CD4-positive, alpha-beta T cell treated with Interleukin-1 beta for 1 hour (primary cell): ENCODE data around the gene BCKDHA.

ENCODE experiments used
- DNase-seq, 2 donors: peaks; one replicate each; pipeline ENCODE4 v3.0.0-alpha.2; 2020 to 2022

Gene BCKDHA

DNA sequence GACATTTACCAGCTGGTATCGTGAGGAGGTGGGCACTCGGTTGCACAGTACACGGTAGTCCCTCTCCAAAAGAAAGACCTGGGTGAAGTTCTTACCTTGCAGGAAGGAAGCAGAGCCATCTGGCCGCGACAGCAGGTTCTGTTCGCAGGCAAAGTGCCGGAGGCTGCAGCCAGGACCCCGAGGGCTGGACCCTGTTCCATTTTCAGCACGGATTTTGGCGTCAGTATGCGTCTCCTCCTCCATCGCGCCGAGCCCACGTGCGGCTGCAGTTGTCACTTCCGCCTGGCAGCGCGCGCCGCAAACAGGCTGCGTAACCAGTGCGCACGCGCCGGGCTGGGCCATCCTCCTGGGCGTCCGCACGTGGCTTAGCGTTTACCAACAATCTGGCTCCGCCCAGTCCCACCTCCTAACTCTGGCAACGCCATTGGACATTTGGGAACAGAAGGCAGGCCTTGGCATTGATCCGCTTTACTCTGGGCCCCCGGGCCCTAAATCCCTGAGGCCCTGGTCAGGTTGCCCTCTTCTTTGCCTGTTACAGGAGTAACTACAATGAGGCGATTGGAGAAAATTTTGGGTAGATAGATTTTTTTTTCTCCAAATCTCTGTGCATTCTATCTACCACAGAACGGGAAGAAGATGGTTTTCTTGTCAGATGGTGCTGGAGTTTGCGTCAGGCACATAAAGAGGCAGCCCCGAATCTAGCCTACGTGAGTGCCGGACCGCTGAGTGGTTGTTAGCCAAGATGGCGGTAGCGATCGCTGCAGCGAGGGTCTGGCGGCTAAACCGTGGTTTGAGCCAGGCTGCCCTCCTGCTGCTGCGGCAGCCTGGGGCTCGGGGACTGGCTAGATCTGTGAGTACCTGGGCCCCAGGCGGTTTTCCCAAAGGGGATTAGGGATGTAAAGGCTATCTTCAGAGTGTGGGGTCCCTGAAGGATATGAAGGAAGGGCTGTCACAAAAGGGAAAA is at the start of gene BCKDHA, which contains the start of gene EXOSC5:
BCKDHA (plus strand) TSS at position 733 of the 964 bp plus-strand sequence; CDS start at position 743, 10 bp downstream.
EXOSC5 (minus strand) TSS at position 274 of the 964 bp plus-strand sequence; CDS start at position 243, 31 bp downstream.
- DNase-seq, result peak; percentile 100

DNA sequence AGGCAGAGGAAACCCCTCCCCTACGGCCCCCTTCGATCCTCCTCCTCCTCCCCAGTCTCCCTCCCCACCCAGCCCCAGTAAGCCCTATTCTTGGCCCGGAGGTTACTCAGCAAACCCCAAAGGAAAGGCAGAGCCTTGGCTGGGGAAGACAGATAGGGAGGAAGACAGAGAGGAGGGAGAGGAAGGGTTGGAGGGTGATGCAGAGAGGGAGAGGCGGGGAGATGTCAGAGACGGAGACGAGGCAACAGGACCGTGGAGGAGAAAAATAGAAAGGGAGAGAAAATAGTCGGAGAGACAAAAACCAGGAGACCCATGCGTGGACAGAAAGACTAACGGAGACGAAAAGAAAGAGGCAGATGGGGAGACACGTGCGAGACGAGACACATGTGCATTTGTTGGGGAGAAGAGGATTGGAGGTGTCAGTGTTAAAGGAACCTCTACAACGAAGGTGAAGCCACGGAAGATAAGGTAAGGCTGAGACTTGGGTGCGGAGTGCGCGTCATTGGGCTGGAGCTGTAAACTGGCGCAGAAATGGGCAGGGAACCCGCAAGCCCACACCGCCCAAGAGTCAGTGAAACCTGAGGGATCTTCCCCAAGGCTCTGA is 46.8 kb upstream of the BCKDHA start:
- DNase-seq, result no peak

GRCh38 chr19:41351339-41352245 is 46.0 kb upstream of the BCKDHA start:
- DNase-seq, result peak; percentile 88 to 89

- no peak for DNase-seq
Observed at GRCh38 chr19:41352279-41352608, 45.4 kb upstream of the BCKDHA start.

- DNase-seq, result peak; percentile 80 to 81
Observed at GRCh38 chr19:41352609-41353465, 44.8 kb upstream of the BCKDHA start.

GRCh38 chr19:41353466-41354342 is 43.9 kb upstream of the BCKDHA start, which contains the start of gene TGFB1:
Gene TGFB1 (minus strand): TSS chr19:41353922. CDS start chr19:41353044, 878 bp downstream.
- DNase-seq, result peak; percentile 95 to 96

GRCh38 chr19:41354343-41354953 is 43.2 kb upstream of the BCKDHA start:
- DNase-seq, result no peak

GRCh38 chr19:41355035-41355434 is 42.6 kb upstream of the BCKDHA start:
- DNase-seq, result no peak

DNA sequence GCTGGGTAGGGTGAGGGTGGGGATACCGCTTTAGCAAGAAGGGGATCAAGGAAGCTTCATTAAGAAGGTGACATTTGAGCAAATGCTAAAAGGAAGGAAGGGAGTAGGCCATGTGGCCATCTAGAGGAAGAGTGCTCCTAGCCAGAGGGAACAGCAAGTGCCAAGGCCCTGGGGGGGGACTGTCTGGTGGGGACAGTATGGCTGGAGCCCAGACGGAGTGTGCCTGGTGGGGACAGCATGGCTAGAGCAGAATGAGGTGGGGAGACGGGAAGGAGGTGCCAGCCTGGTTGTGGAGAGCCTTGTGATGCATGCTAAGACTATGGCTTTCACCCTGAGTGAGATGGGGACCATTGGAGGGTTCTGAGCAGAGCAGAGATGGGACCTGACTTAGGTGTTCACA is 41.8 kb upstream of the BCKDHA start:
- no peak for DNase-seq

DNA sequence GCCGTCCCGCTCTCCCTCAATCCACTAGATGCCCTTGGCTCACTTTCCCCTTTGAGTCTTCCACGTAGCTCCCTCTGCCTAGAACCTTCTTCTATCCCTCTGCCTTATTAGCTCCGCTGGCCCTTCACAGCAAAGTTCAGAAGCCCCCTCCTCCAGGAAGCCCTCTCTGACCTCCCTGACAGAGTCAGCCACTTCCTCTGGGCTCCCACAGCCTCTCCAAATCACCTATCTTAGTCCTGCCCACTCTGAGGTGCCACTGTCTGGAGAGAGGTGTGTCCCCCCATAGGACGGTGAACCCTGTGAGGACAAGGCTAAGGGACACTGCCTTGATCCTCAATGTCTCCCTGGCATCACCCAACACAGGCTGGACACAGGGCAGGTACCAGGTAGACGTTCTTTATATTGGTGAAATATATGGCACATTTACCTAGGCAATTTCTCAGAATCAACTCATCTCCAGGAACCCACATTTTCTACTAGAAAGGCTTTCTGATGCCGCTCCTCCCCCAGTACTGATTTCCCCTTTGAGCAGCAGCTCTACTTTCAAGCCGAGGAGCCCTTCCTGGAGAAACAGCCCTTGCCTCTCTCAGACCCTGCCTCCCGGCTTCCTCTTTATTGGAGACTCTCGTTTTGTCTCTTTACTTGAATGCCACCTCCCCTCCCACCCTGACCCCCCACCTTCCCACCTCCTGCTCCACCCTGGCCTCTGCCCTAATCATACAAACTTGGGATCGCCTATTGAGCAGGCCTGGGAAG is 40.5 kb upstream of the BCKDHA start:
- no peak for DNase-seq

DNA sequence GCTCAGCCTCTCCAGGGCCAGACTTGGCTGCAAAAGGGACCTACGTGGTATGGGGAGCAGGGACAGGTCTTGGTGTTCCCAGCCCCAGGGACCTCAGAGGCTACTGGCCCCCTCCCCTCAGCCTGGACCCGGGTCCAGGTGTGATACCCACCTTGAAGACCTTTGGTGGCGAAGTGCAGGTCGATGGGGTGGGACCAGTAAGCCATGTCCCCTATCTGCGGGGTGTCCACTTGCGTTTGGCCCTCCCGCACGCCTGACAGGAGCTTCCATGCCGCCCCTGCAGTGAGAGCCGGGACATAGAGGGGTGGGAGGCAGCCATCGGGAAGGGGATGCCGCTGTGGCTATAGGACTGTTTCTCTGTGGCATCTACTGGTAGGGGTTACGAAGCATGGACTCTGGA is 39.9 kb upstream of the BCKDHA start:
- no peak for DNase-seq

DNA sequence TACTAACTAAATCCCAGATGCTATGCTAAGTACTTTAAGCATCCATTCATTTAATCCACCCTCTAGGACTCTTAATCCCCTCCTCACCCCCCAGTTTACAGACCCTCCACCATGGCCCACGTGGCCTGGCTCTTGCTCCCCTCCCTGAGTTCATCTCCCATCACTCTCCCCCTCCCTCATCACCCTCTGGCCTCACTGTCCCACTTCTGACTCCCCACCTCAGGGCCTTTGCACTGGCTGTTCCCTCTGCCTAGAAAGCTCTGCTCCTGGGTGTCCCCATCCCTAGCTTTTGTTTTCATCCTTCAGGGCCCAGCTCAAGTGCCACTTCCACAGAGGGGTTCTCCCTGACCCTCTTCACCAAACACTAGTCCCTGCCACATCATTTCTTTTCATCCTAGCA is 37.9 kb upstream of the BCKDHA start:
- no peak for DNase-seq

DNA sequence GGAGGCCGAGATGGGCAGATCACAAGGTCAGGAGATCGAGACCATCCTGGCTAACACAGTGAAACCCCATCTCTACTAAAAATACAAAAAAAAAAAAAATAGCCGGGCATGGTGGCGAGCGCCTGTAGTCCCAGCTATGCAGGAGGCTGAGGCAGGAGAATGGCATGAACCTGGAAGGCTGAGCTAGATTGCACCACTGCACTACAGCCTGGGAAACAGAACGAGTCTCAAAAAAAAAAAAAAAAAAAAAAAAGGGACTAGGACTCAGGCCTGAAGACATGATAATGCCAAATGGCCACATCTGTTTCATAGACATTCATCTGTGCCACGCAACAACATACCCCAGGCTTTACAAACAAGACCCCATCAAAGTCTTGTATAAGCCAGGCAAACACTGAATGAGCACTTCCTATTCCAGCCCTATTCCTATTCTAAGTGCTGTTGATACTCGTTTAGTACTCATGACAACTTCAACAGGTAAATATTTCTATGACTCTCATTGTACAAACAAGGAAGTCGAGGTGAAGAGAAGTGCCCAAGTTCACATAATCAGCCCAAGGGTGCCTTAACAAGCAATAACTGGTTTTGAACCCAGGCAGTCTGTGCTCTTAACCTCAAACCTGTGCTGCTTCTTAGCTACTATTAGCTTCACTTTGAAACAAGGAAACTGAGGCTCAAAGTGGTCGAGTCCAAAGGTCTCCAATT is 35.3 kb upstream of the BCKDHA start:
- DNase-seq, result no peak

GRCh38 chr19:41363371-41363752 is 34.3 kb upstream of the BCKDHA start:
- no peak for DNase-seq

DNA sequence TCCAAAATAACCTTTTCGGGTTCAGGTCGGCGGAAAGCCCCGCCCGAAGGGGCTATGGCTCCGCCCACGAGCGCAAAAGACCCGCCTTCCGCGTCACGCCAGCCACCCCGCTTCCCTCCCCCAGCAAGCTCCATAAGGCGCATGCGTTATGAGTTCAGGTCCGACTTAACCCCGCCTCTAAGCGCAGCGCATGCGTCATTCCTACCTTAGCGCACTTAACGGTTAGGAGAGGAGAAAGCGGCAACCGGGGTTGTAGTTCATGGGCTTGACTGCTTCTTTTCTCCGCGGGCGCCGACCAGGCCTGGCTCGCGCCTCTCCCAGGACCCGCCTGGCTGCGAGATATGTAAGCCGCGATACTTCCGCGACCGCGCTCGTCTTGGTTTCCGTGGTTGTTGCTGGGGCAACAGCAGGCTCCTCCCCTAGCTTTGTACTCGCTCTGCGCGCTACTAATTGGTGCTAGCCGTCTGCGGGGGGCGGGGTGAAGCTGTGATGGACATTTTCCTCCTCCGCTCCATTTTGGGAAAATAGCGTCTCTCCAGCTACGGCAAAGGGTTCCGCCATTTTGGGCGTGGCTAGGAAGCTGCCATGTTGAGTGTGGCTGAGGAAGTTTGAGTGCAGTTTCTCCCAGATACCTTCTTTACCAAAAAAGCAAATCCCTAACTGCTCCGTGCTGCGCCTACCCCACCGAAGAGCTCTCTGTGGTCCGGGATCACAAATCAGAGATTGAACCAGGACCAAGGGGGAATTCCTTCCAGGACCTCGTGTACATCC is 33.7 kb upstream of the BCKDHA start, which contains the start of gene B9D2:
B9D2 (minus strand) TSS at position 397 of the 771 bp plus-strand sequence. CDS start 630 bp downstream, outside the sequence.
- DNase-seq, result peak; percentile 98 to 99

DNA sequence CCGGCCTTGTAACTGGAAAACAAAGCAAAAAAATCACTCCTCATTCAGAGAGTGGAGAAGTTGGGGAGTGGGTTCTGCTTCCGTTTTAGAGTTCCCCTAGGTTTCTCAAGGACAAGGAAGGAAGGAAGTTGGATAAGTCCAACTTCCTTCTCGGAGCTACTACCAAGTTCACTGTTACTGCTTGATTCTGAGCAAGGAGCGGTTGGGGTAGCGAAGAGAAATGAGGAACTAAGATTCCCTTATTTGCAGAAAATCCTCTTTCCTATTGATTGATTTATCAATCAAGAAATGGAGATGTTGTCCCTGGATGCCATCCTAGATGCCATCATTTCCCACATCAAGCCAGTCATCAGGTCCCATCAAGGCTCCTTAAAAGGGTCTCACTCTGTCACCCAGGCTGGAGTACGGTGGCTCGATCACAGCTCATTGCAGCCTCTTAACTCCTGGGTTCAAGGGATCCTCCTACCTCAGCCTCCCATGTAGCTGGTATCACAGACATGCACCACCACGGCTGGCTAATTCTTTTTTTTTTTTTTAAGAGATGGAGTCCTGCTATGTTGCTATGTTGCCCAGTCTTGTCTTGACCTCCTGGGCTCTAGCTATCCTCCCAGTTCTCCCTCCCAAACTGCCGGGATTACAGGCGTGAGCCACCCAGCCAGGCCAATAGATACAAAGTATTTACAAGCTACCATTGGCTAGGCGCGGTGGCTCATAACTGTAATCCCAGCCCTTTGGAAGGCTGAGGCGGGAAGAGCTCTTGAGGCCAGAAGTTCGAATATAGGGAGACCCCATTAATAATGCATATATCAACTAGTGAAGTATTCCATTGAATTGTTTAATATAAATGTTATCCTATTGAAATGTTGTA is 32.9 kb upstream of the BCKDHA start:
- peak in 1 of 2 donors; percentile 14 for DNase-seq

DNA sequence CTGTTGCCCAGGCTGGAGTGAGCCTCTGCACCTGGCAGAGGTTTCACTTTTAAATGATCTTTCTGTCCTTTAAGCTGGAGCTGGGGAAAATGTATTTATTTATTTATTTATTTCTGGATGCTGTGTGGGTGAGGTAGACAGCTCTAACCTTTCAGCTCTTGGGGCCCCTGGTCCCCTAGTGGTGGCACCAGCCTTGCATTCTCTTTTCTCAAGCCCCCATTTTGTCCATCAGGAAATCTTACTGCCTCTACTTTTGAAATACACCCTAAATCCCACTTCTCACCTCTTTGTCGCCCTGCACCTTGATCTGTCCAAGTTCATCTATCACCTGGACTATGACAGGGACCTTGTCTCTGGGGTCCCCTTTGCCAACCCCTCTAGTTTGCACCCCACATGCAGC is 31.5 kb upstream of the BCKDHA start:
- no peak for DNase-seq
